Neural cell (in vitro differentiated cells): ENCODE measurements around the gene CYSRT1. TPM values are rescaled to one million over a fixed set of nuclear protein-coding genes. Genes with fewer than 3 reads are reported as not detected.

ENCODE experiments used
- H2AFZ ChIP-seq: fragments of 200-600, 300-800 bp; sonication (generic), shearing (Covaris generic); 2 replicates; pipeline ENCODE4 v1.6.0; 2014; ENCODE audit warnings: low read depth, mild to moderate bottlenecking, antibody characterized with exemption, low read length, moderate library complexity
- H3F3A ChIP-seq: fragments of 200-600 bp; shearing (Covaris generic); 2 replicates; pipeline ENCODE4 v1.6.1; 2016; ENCODE audit warnings: mild to moderate bottlenecking, moderate library complexity, mixed read lengths, antibody characterized with exemption, low read length; ENCODE audit not compliant: insufficient read depth, poor library complexity, severe bottlenecking
- H3K27ac ChIP-seq: fragments of 200-600, 300-800 bp; sonication (generic), shearing (Covaris generic); 2 replicates; pipeline ENCODE4 v1.5.1; 2014; ENCODE audit warnings: mild to moderate bottlenecking, low read length, moderate library complexity
- H3K27me3 ChIP-seq: fragments of 300-800, 200-600 bp; sonication (generic), shearing (Covaris generic); 2 replicates; pipeline ENCODE4 v1.6.0; 2014; ENCODE audit warnings: mild to moderate bottlenecking, low read depth, low read length, moderate library complexity; ENCODE audit not compliant: insufficient read depth
- H3K36me3 ChIP-seq: fragments of 300-800, 200-600 bp; sonication (generic), shearing (Covaris generic); 2 replicates; pipeline ENCODE4 v1.5.1; 2014; ENCODE audit warnings: mild to moderate bottlenecking, antibody characterized with exemption, low read length, moderate library complexity; ENCODE audit not compliant: insufficient read depth
- H3K4me2 ChIP-seq: fragments of 300-800, 200-600 bp; sonication (generic), shearing (Covaris generic); 2 replicates; pipeline ENCODE4 v1.6.0; 2014; ENCODE audit warnings: mild to moderate bottlenecking, low read length
- H3K4me3 ChIP-seq: fragments of 300-800, 200-600 bp; sonication (generic), shearing (Covaris generic); 2 replicates; pipeline ENCODE4 v1.5.1; 2014; ENCODE audit warnings: mild to moderate bottlenecking, low read length, moderate library complexity
- H3K79me2 ChIP-seq: fragments of 200-600 bp; shearing (Covaris generic); replicated peaks from 2 replicates; pipeline ENCODE4 v1.6.0; 2014; ENCODE audit warnings: mild to moderate bottlenecking, low read length, moderate library complexity; ENCODE audit not compliant: insufficient read depth
- H3K9ac ChIP-seq: fragments of 300-800, 200-600 bp; sonication (generic), shearing (Covaris generic); 2 replicates; pipeline ENCODE4 v1.6.1; 2016; ENCODE audit warnings: mild to moderate bottlenecking, low read length, mixed read lengths
- H3K9me2 ChIP-seq: fragments of 200-600 bp; shearing (Covaris generic); 2 replicates; pipeline ENCODE4 v1.6.1; 2016; ENCODE audit warnings: mild to moderate bottlenecking, low read length, mixed read lengths; ENCODE audit not compliant: insufficient read depth
- H3K9me3 ChIP-seq: fragments of 200-600, 300-800 bp; sonication (generic), shearing (Covaris generic); 2 replicates; pipeline ENCODE4 v1.6.1; 2016; ENCODE audit warnings: mild to moderate bottlenecking, mixed run types, low read length, moderate library complexity, mixed read lengths
- H4K20me1 ChIP-seq: fragments of 200-600 bp; shearing (Covaris generic); 2 replicates; pipeline ENCODE4 v1.6.1; 2016; ENCODE audit warnings: mild to moderate bottlenecking, mixed run types; ENCODE audit not compliant: insufficient read depth
- CTCF ChIP-seq: fragments of 450-650 bp; IDR thresholded peaks from 2 replicates; pipeline ENCODE4 v1.5.1; 2014; ENCODE audit warnings: antibody characterized with exemption, mild to moderate bottlenecking, moderate library complexity; ENCODE audit not compliant: poor library complexity, severe bottlenecking
- EP300 ChIP-seq: fragments of 450-650 bp; conservative IDR thresholded peaks from 2 replicates; pipeline ENCODE4 v1.6.1; 2014; ENCODE audit warnings: antibody characterized with exemption, mild to moderate bottlenecking, moderate library complexity; ENCODE audit not compliant: poor library complexity, severe bottlenecking
- EZH2 ChIP-seq: fragments of 200-600, 300-800 bp; shearing (Covaris generic), sonication (generic); IDR thresholded peaks from 2 replicates; pipeline ENCODE4 v1.6.1; 2014; ENCODE audit warnings: antibody characterized with exemption, low read length, borderline replicate concordance, mild to moderate bottlenecking; ENCODE audit not compliant: insufficient read depth, poor library complexity, severe bottlenecking
- MXI1 ChIP-seq: fragments of 450-650 bp; conservative IDR thresholded peaks from 2 replicates; pipeline ENCODE4 v1.6.1; 2014; ENCODE audit warnings: antibody characterized with exemption, mild to moderate bottlenecking; ENCODE audit not compliant: poor library complexity, severe bottlenecking
- POLR2AphosphoS5 ChIP-seq: IDR thresholded peaks from 2 replicates; pipeline ENCODE4 v1.6.1; 2012
- RAD21 ChIP-seq: fragments of 450-650 bp; conservative IDR thresholded peaks from 2 replicates; pipeline ENCODE4 v1.6.1; 2014; ENCODE audit warnings: antibody characterized with exemption, mild to moderate bottlenecking, moderate library complexity
- REST ChIP-seq: IDR thresholded peaks from 2 replicates; pipeline ENCODE4 v1.6.1; 2012; ENCODE audit warnings: borderline replicate concordance
- SMC3 ChIP-seq: fragments of 450-650 bp; conservative IDR thresholded peaks from 2 replicates; pipeline ENCODE4 v1.6.1; 2014; ENCODE audit warnings: antibody characterized with exemption, mild to moderate bottlenecking, moderate library complexity; ENCODE audit not compliant: poor library complexity
- TAF1 ChIP-seq: IDR thresholded peaks from 2 replicates; pipeline ENCODE4 v1.6.1; 2012; ENCODE audit warnings: low read depth
- polyA plus RNA-seq: library from polyadenylated mRNA; depleted of rRNA; stranded (reverse); fragments of >200 nt; gene quantifications from 2 replicates; pipeline ENCODE4 v1.2.3, GENCODE V29; 2014

The CYSRT1 gene
- polyA plus RNA-seq, 1 donor from 2014 or later: 3.3 TPM

- peak overlapping the region; percentile 89 for H3K4me2 ChIP-seq
- no peaks in the 10 kb centered on the region for H3K27me3 ChIP-seq
- H3K36me3 ChIP-seq: no peaks in the 10 kb centered on the region
- TF ChIP-seq SMC3 (no peak), TAF1 (peak; percentile 54), RAD21 (no peak), POLR2AphosphoS5 (peak; percentile 52), EZH2 (no peak), MXI1 (no peak), CTCF (no peak), EP300 (no peak), REST (peak; percentile 53)
- H3K9me2 ChIP-seq: no peaks in the 10 kb centered on the region
- no peaks in the 10 kb centered on the region for H3K9me3 ChIP-seq
- no peaks in the 10 kb centered on the region for H4K20me1 ChIP-seq
- peak overlapping the region; percentile 91 for H2AFZ ChIP-seq
- H3K79me2 ChIP-seq: no peaks in the 10 kb centered on the region
- peak overlapping the region; percentile 98 for H3K4me3 ChIP-seq
- peak overlapping the region; percentile 61 for H3K27ac ChIP-seq
- H3F3A ChIP-seq: no peaks in the 10 kb centered on the region
- H3K9ac ChIP-seq: peak overlapping the region; percentile 89
Measured at GRCh38 chr9:137223078-137223970, 1.6 kb upstream of the CYSRT1 start.

- Histone ChIP-seq H3K79me2 (no peaks in the 10 kb centered on the region), H3K4me2 (no peak overlapping the region), H3K4me3 (no peak overlapping the region), H3K36me3 (no peaks in the 10 kb centered on the region), H3F3A (no peaks in the 10 kb centered on the region), H4K20me1 (no peaks in the 10 kb centered on the region), H3K9ac (no peak overlapping the region), H3K27ac (no peak overlapping the region), H2AFZ (no peak overlapping the region), H3K9me2 (no peaks in the 10 kb centered on the region), H3K27me3 (no peaks in the 10 kb centered on the region), H3K9me3 (no peaks in the 10 kb centered on the region)
- TF ChIP-seq REST (no peak), RAD21 (no peak), EP300 (no peak), EZH2 (no peak), CTCF (no peak), POLR2AphosphoS5 (no peak), SMC3 (no peak), TAF1 (no peak)
Measured at GRCh38 chr9:137225699-137226331, 841 bp downstream of the CYSRT1 start.
